Activated naive CD4-positive, alpha-beta T cell treated with anti-CD3 and anti-CD28 coated beads, Interleukin-2, amount 10 ng/mL, durations not matched to agents 7 days and 5 days (primary cell): ENCODE results near the gene SAP25.

Source experiments
- CTCF ChIA-PET: fragments of 350-600 bp; sonication (Branson Sonifier 250); formaldehyde crosslinking; loops from one replicate; lab custom pipeline; 2021; ENCODE audit warnings: antibody characterized with exemption; lab: Charles Lee
- DNase-seq: peaks from one replicate; pipeline ENCODE4 v3.0.0-alpha.2; 2020
- H3K27ac Mint-ChIP-seq: one replicate; pipeline ENCODE4 v1.8.0; 2021; ENCODE audit warnings: mild to moderate bottlenecking, moderate library complexity, mixed read lengths
- H3K27me3 Mint-ChIP-seq: one replicate; pipeline ENCODE4 v1.8.0; 2021; ENCODE audit warnings: mild to moderate bottlenecking, mixed read lengths
- H3K36me3 Mint-ChIP-seq: one replicate; pipeline ENCODE4 v1.8.0; 2021; ENCODE audit warnings: mixed read lengths
- H3K4me1 Mint-ChIP-seq: one replicate; pipeline ENCODE4 v1.8.0; 2021; ENCODE audit warnings: mixed read lengths
- H3K4me3 Mint-ChIP-seq: one replicate; pipeline ENCODE4 v1.8.0; 2021; ENCODE audit warnings: mild to moderate bottlenecking, moderate library complexity, mixed read lengths
- H3K9me3 Mint-ChIP-seq: one replicate; pipeline ENCODE4 v1.8.0; 2021; ENCODE audit warnings: mixed read lengths

The SAP25 gene

DNA sequence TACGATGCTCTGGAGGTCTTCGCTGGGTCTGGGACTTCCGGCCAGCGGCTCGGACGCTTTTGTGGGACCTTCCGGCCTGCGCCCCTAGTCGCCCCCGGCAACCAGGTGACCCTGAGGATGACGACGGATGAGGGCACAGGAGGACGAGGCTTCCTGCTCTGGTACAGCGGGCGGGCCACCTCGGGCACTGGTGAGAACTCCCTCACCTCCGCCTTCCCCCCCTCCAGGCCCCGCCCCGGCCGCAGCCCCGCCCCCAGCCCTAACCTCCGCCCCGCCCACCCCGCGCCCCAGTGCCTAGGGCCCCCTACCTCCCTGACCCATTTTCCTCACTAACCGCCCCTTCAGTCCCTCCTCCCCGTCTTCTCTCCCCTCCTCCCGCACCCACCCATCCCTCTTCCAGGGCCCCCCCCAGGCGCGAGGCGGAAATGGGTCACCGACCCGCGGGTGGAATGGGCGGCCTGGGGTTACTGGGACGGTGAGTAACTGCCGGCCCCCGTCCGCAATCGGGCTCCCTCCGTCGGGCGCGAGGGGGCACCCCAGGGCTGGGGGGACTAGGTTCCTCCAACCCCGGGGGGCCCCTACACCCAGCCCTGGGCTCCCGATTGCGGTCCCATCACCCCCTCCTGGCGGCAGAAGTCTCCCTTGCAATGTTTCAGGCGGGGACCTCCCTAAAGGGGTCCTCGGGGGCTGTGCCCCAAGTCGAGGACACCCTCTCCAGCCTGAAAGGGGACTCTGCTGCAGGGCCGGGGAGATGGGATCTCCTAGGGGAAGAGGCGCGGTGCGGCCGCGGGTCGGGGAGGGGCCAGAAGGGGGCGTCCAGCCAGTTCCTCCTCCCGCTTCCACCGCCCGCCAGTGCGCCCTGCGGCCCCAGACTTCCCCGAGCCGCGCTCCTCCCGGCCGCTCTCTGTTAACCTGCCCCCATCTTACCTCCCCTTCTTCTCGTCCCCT is 30.6 kb upstream of the SAP25 start:
- H3K9me3 Mint-ChIP-seq = no peaks in the 10 kb centered on the region
- peak overlapping the region; percentile 87 for H3K27ac Mint-ChIP-seq
- H3K4me3 Mint-ChIP-seq = peak overlapping the region; percentile 88
- peak; percentile 88 for DNase-seq
- H3K4me1 Mint-ChIP-seq = peaks cover 34% of the 10 kb centered on the region
- CTCF ChIA-PET = interaction anchor here (0.7 to 1.8 kb wide), 6 partner anchors 17 to 87 kb away, joined by 3 to 6 read pairs (median 4); no protein-coding TSS in a partner anchor
- no peaks in the 10 kb centered on the region for H3K36me3 Mint-ChIP-seq
- H3K27me3 Mint-ChIP-seq = peaks cover 72% of the 10 kb centered on the region

DNA sequence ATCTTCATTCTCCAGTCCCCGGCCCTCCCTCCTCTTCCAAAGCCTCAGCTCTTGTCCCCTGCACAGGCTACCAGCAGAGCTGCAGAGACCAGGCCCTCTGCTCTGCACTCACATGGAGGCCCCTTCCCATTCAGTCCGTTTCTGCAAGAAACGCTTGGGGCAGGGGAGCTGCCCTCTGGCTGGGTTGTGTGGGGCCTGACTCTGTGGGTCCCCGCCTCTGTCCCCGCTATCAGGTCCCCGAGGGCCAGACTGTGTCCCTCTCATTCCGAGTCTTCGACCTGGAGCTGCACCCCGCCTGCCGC is 30.0 kb upstream of the SAP25 start:
- CTCF ChIA-PET = interaction anchor here (1.1 to 1.7 kb wide), 2 partner anchors 31 to 102 kb away, joined by 3 to 5 read pairs; partner anchors contain the start of gene POP7
- DNase-seq = no peak
- no peaks in the 10 kb centered on the region for H3K9me3 Mint-ChIP-seq
- peak overlapping the region; percentile 88 for H3K4me3 Mint-ChIP-seq
- peaks cover 36% of the 10 kb centered on the region for H3K4me1 Mint-ChIP-seq
- H3K27ac Mint-ChIP-seq = peak overlapping the region; percentile 87
- H3K36me3 Mint-ChIP-seq = no peaks in the 10 kb centered on the region
- peaks cover 73% of the 10 kb centered on the region for H3K27me3 Mint-ChIP-seq

DNA sequence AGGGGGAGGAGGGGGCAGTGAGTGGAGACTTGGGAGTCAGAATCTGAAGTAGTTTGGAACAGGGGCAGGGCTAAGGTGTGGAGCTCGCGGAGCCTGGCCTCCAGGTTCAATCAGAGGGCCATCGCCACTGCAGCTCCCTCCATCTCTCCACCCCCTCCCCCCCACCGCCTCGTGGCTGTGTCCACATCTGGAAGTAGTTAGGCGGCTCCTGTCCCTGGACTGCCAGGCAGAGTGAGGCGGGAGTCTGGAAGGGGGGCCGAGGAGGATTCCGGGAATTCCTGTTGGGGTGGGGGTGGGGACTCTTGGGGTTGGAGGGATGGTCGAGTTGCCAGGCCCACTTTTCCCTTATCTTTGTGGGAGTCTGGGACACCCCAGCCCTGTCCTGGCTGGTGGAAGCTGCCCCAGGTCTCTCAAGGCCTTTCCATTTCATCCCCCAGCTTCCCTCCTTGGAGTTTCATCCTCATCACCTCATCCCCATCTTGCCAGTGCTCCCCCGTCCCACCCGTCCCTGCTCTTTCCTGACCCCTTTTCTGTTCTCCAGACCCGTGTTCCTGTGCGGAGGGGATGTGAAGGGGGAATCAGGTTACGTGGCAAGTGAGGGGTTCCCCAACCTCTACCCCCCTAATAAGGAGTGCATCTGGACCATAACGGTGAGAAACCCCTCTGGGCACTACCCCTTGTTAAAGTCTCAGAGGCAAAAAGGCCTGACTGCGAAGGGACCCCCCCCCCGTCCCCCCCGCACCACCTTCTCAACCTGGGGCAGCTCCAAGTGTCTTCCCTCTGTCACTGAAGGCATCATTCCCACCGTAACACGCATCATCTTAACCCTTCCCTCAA is 29.4 kb upstream of the SAP25 start:
- DNase-seq = no peak
- H3K4me1 Mint-ChIP-seq = peaks cover 41% of the 10 kb centered on the region
- CTCF ChIA-PET = interaction anchor here (1.1 to 1.7 kb wide), 2 partner anchors 31 to 102 kb away, joined by 3 to 5 read pairs; partner anchors contain the start of gene POP7
- H3K4me3 Mint-ChIP-seq = peak overlapping the region; percentile 88
- no peaks in the 10 kb centered on the region for H3K36me3 Mint-ChIP-seq
- peaks cover 70% of the 10 kb centered on the region for H3K27me3 Mint-ChIP-seq
- no peak overlapping the region for H3K27ac Mint-ChIP-seq
- H3K9me3 Mint-ChIP-seq = no peaks in the 10 kb centered on the region

GRCh38 chr7:100600730-100601038 is 27.0 kb upstream of the SAP25 start:
- Mint-ChIP-seq H3K27ac (no peak overlapping the region), H3K9me3 (no peaks in the 10 kb centered on the region), H3K4me3 (no peak overlapping the region), H3K36me3 (no peaks in the 10 kb centered on the region), H3K27me3 (peaks cover 57% of the 10 kb centered on the region), H3K4me1 (peaks cover 31% of the 10 kb centered on the region)
- CTCF ChIA-PET = no interaction called here
- no peak for DNase-seq

- no peak overlapping the region for H3K4me3 Mint-ChIP-seq
- H3K27me3 Mint-ChIP-seq = peaks cover 57% of the 10 kb centered on the region
- H3K9me3 Mint-ChIP-seq = no peaks in the 10 kb centered on the region
- CTCF ChIA-PET = interaction anchor here (2.2 kb wide), 1 partner anchor 12 kb away, joined by 12 read pairs; no protein-coding TSS in a partner anchor
- H3K36me3 Mint-ChIP-seq = no peaks in the 10 kb centered on the region
- no peak for DNase-seq
- H3K4me1 Mint-ChIP-seq = peaks cover 27% of the 10 kb centered on the region
- H3K27ac Mint-ChIP-seq = no peak overlapping the region
These were observed 26.4 kb upstream of the SAP25 start for GRCh38 chr7:100599911-100600729.

- Mint-ChIP-seq H3K27ac (peak overlapping the region; percentile 29), H3K9me3 (no peaks in the 10 kb centered on the region), H3K4me3 (no peak overlapping the region), H3K27me3 (peaks cover 52% of the 10 kb centered on the region), H3K4me1 (peaks cover 20% of the 10 kb centered on the region), H3K36me3 (no peaks in the 10 kb centered on the region)
- CTCF ChIA-PET = interaction anchor here (2.2 kb wide), 1 partner anchor 10 kb away, joined by 12 read pairs; no protein-coding TSS in a partner anchor
- no peak for DNase-seq
These were observed 24.7 kb upstream of the SAP25 start for GRCh38 chr7:100598425-100598824.

DNA sequence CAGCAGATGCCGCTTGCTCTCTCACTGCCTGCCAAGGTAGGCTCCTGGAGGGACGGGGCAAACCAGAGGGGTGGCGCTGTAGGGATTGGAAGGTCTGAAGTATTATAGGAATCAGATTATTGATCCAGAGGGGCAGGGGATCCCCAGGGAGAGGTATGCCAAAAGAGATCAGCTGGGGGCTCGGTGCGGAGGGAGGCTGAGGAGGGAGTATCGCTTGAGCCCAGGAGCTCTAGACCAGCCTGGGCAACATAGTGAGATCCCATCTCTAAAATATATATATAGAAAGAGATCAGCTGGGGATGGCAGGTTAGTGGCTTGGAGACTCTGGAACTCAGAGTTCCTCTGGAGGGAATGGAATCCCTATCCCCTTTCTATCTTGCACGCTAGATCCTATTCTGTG is 21.5 kb upstream of the SAP25 start:
- peaks cover 56% of the 10 kb centered on the region for H3K27me3 Mint-ChIP-seq
- no peak for DNase-seq
- H3K4me1 Mint-ChIP-seq = peaks cover 8% of the 10 kb centered on the region
- no peaks in the 10 kb centered on the region for H3K36me3 Mint-ChIP-seq
- H3K9me3 Mint-ChIP-seq = no peaks in the 10 kb centered on the region
- H3K27ac Mint-ChIP-seq = no peak overlapping the region
- CTCF ChIA-PET = interaction anchor here (0.6 kb wide), 1 partner anchor 33 kb away, joined by 3 read pairs; no protein-coding TSS in a partner anchor
- no peak overlapping the region for H3K4me3 Mint-ChIP-seq

- Mint-ChIP-seq H3K4me3 (no peak overlapping the region), H3K4me1 (peaks cover 12% of the 10 kb centered on the region), H3K27me3 (peaks cover 60% of the 10 kb centered on the region), H3K36me3 (no peaks in the 10 kb centered on the region), H3K27ac (no peak overlapping the region), H3K9me3 (no peaks in the 10 kb centered on the region)
- DNase-seq = no peak
- CTCF ChIA-PET = interaction anchor here (0.6 to 0.9 kb wide), 2 partner anchors 32 to 57 kb away, joined by 3 to 4 read pairs; no protein-coding TSS in a partner anchor
These were observed 17.9 kb upstream of the SAP25 start for GRCh38 chr7:100591596-100591995.

- H3K4me1 Mint-ChIP-seq = peaks cover 15% of the 10 kb centered on the region
- CTCF ChIA-PET = interaction anchor here (0.9 to 9.1 kb wide), 3 partner anchors 9 to 33 kb away, joined by 3 to 130 read pairs (median 12); no protein-coding TSS in a partner anchor
- H3K36me3 Mint-ChIP-seq = peaks cover 3% of the 10 kb centered on the region
- no peaks in the 10 kb centered on the region for H3K9me3 Mint-ChIP-seq
- H3K27me3 Mint-ChIP-seq = peaks cover 50% of the 10 kb centered on the region
- DNase-seq = no peak
- no peak overlapping the region for H3K27ac Mint-ChIP-seq
- H3K4me3 Mint-ChIP-seq = no peak overlapping the region
These were observed 16.5 kb upstream of the SAP25 start for GRCh38 chr7:100590077-100590737.

- Mint-ChIP-seq H3K4me3 (no peak overlapping the region), H3K36me3 (peaks cover 7% of the 10 kb centered on the region), H3K4me1 (peaks cover 15% of the 10 kb centered on the region), H3K27ac (no peak overlapping the region), H3K27me3 (peaks cover 46% of the 10 kb centered on the region), H3K9me3 (no peaks in the 10 kb centered on the region)
- no peak for DNase-seq
- CTCF ChIA-PET = interaction anchor here (0.8 to 9.1 kb wide), 9 partner anchors 10 to 457 kb away, joined by 3 to 130 read pairs (median 3); partner anchors contain the start of gene AGFG2
These were observed 15.7 kb upstream of the SAP25 start for GRCh38 chr7:100589341-100589947.

DNA sequence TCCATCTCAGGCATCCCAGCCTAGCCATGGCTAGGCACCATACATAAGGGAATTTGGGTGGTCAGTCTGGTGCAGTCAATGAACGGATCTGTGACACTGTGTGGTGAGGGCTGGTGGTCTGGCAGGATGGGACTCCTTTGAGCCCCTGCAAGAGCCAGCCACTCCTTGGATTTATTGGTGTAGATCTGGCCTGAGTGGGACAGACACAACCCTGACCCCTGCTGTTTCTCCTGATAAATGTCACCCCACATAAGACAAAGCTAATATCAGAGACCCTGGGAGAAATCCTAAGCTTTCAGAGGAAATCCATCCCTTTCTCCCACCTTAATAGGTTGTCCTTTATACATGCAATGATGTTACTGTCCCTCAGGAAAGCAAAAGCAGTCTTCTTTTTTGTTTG is 14.7 kb upstream of the SAP25 start:
- CTCF ChIA-PET = interaction anchor here (0.8 to 9.1 kb wide), 13 partner anchors 11 to 456 kb away, joined by 3 to 130 read pairs (median 3); partner anchors contain the start of gene AGFG2

GRCh38 chr7:100586266-100587025 is 12.7 kb upstream of the SAP25 start, which contains the start of gene FBXO24:
Gene FBXO24, plus strand, starts transcription at chr7:100586328. Its CDS starts 298 bp downstream, at chr7:100586626.
- peak within 1 kb of the TSS; percentile 98 for H3K27ac Mint-ChIP-seq
- peaks cover 36% of the 10 kb centered on the region for H3K4me1 Mint-ChIP-seq
- CTCF ChIA-PET = interaction anchor here (0.6 to 9.1 kb wide), 11 partner anchors 11 to 527 kb away, joined by 3 to 130 read pairs (median 4); partner anchors contain the start of genes MOSPD3, POP7 and SLC12A9
- H3K4me3 Mint-ChIP-seq = peak within 1 kb of the TSS; percentile 89
- DNase-seq = peak; percentile 100
- H3K27me3 Mint-ChIP-seq = peaks cover 30% of the 10 kb centered on the region
- peaks cover 21% of the 10 kb centered on the region for H3K36me3 Mint-ChIP-seq
- no peaks in the 10 kb centered on the region for H3K9me3 Mint-ChIP-seq

More for the DNA sequence above, 14.7 kb upstream of the SAP25 start:
- peak overlapping the region; percentile 35 for H3K27ac Mint-ChIP-seq
- H3K27me3 Mint-ChIP-seq = peaks cover 42% of the 10 kb centered on the region
- peak overlapping the region; percentile 61 for H3K4me3 Mint-ChIP-seq
- no peak for DNase-seq
- no peaks in the 10 kb centered on the region for H3K9me3 Mint-ChIP-seq
- peaks cover 14% of the 10 kb centered on the region for H3K36me3 Mint-ChIP-seq
- H3K4me1 Mint-ChIP-seq = peaks cover 20% of the 10 kb centered on the region
